Bronchial epithelial cell (primary cell): Measurements from ENCODE around the gene RNGTT. TPM values are rescaled to one million over a fixed set of nuclear protein-coding genes. Genes with fewer than 3 reads are reported as not detected.

Experiments
- DNase-seq: peaks from one replicate; pipeline ENCODE4 v3.0.0-alpha.2; 2010; ENCODE audit warnings: low read depth
- FAIRE-seq: peaks from 2 replicates; lab custom pipeline; 2011; peaks lifted over from hg19 to GRCh38; lab: Jason Lieb, UNC
- H3K27me3 ChIP-seq: 2 replicates; pipeline ENCODE4 v1.5.1; 2011; ENCODE audit warnings: low read length; ENCODE audit not compliant: control insufficient read depth, insufficient read depth
- H3K36me3 ChIP-seq: 2 replicates; pipeline ENCODE4 v1.5.1; 2011; ENCODE audit warnings: low read length; ENCODE audit not compliant: control insufficient read depth, insufficient read depth
- H3K4me3 ChIP-seq: 2 replicates; pipeline ENCODE4 v1.5.1; 2011; ENCODE audit warnings: mild to moderate bottlenecking, low read depth, low read length, control low read depth
- total RNA-seq: library from RNA; depleted of rRNA; stranded (reverse); fragments of >200 nt; gene quantifications from 2 replicates; pipeline ENCODE4 v1.2.1, GENCODE V29; 2014
- TF ChIP-seq, protein P1 (sequence below): IDR thresholded peaks from 2 replicates; pipeline ENCODE4 v1.5.1; 2011; ENCODE audit warnings: mild to moderate bottlenecking, moderate library complexity, low read length, control low read depth, inconsistent platforms; ENCODE audit not compliant: insufficient read depth, severe bottlenecking

The RNGTT gene
- total RNA-seq, 1 donor from 2014 or later: 20.8 TPM

DNA sequence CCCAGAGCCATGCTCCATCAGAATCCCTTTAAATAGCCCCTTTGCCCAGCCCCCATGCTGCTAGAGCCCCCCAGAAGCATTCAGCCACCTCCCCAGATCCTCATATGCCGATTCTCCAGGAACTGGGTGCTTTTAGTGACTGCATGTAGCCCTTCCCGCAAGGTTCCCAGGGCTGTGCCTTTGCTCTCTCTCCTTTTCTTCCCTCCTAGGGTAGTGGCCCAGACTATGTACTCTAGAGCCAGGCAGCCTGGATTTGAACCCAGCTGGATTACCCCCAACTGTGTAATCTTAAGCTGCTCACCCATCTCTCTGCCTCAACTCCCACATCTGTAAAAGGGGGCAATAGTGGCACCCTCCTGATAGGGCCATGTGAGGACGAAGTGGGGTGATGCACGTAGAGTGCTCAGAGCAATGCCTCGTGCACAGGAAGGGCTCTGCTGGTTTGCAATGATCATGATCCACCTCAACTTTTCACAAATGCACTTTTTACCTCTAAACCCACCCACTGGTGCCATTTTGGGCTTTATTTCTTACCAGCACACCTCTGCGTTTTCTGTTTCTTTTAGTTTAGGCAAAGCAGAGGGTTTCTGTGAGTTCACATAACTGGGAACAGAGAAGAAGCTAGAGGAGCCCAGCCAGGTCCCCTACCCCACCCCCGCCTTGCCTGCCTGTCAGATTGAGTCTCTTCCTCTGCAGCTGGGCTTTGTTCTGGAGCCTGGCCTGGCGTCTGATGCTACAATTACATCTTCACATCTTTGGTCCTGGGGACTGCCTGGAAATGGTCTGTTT, 396.5 kb downstream of the RNGTT start:
- no peak for FAIRE-seq
- DNase-seq: no peak
- H3K36me3 ChIP-seq: no peaks in the 10 kb centered on the region
- no peaks in the 10 kb centered on the region for H3K27me3 ChIP-seq
- TF ChIP-seq, protein P1, sequence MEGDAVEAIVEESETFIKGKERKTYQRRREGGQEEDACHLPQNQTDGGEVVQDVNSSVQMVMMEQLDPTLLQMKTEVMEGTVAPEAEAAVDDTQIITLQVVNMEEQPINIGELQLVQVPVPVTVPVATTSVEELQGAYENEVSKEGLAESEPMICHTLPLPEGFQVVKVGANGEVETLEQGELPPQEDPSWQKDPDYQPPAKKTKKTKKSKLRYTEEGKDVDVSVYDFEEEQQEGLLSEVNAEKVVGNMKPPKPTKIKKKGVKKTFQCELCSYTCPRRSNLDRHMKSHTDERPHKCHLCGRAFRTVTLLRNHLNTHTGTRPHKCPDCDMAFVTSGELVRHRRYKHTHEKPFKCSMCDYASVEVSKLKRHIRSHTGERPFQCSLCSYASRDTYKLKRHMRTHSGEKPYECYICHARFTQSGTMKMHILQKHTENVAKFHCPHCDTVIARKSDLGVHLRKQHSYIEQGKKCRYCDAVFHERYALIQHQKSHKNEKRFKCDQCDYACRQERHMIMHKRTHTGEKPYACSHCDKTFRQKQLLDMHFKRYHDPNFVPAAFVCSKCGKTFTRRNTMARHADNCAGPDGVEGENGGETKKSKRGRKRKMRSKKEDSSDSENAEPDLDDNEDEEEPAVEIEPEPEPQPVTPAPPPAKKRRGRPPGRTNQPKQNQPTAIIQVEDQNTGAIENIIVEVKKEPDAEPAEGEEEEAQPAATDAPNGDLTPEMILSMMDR: no peak
- H3K4me3 ChIP-seq: no peak overlapping the region

DNA sequence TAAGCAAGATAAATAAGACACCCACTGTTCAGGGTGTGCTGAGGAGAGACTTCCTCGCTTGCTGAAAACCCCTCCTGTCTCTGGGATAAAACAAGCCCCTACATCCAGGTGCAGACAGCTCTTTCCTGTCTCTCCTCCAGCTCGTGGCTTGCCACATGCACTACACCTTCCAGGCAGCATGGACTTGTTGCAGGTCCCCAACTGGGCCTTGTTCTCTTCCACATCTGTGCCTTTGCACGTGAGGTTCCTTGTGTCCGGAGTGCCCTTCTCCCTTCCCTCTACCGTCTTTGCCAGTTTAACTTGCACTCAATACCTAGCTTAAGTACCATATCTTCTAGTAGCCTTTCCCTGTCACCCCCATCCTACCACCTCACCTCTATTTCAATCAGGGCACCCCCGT, 397.6 kb downstream of the RNGTT start:
- Histone ChIP-seq H3K36me3 (no peaks in the 10 kb centered on the region), H3K27me3 (no peaks in the 10 kb centered on the region), H3K4me3 (no peak overlapping the region)
- no peak for DNase-seq
- TF ChIP-seq, protein P1: no peak
- FAIRE-seq: no peak

DNA sequence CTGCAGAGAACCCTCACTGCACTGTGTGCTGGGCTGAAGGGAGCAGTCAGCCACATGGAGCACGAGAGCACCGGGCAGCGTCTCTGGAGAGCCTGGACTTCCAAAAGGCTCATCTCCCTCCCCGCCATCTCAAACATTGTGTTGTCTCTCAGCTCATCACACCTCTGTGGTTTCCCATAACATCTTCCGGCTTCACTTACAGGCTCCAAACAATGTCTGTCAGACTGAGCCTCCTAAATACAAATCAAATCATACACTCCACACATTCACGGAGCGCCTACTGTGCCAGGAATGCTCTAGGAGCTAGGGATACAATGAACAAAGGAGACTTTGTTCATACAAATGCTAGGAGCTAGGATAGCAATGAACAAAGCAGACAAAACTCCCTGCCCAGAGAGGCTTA, 398.0 kb downstream of the RNGTT start:
- DNase-seq: no peak
- H3K36me3 ChIP-seq: no peaks in the 10 kb centered on the region
- no peak for FAIRE-seq
- H3K27me3 ChIP-seq: no peaks in the 10 kb centered on the region
- TF ChIP-seq, protein P1: no peak
- no peak overlapping the region for H3K4me3 ChIP-seq

DNA sequence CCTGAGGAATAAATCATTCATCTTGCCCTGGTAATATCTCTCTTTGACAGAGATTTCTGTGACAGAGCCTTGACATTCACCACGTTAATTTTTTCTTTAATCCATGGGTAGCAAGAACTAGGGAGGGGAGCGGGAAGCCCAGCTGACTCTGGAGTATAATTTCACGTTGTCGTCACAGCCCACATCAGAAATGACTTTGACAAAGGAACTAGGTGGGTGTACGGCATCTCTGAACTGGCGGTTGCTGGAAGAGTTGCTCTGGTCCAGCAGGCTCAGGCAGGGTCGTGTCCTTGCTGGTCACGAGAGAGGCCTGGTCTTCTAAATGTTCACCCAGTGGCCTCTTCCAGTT, 400.2 kb downstream of the RNGTT start:
- no peaks in the 10 kb centered on the region for H3K36me3 ChIP-seq
- H3K4me3 ChIP-seq: no peak overlapping the region
- FAIRE-seq: no peak
- DNase-seq: no peak
- TF ChIP-seq, protein P1: no peak
- no peaks in the 10 kb centered on the region for H3K27me3 ChIP-seq

GRCh38 chr6:88562353-88563276, 400.8 kb downstream of the RNGTT start:
- DNase-seq: no peak
- TF ChIP-seq, protein P1: no peak
- no peaks in the 10 kb centered on the region for H3K27me3 ChIP-seq
- FAIRE-seq: no peak
- no peaks in the 10 kb centered on the region for H3K36me3 ChIP-seq
- H3K4me3 ChIP-seq: no peak overlapping the region
